HUDEP-2 (cell line): ENCODE data around the gene RAB11B.
"Not testable (repeated sequence)": the region's sequence is repeated elsewhere in the genome, so short reads cannot be mapped to it uniquely, and the experiment has no call there.

Experiments
- DNase-seq, 76 experiments: peaks; one replicate each; lab custom pipeline; 2025; ENCODE audit not compliant: unreplicated experiment in 76 of 76; lab: John Stamatoyannopoulos, UW

The RAB11B gene

GRCh38 chr19:8370176-8371010, 19.8 kb upstream of the RAB11B start:
- DNase-seq, result peak in 2 of 76 experiments; percentile 17 to 22

GRCh38 chr19:8371011-8371804, 19.0 kb upstream of the RAB11B start:
- peak in 69 of 76 experiments; percentile 29 to 83 (median 65) for DNase-seq

GRCh38 chr19:8373867-8374813, 16.0 kb upstream of the RAB11B start:
- DNase-seq, result peak in 62 of 76 experiments; percentile 18 to 76 (median 50)

GRCh38 chr19:8375766-8376165, 14.4 kb upstream of the RAB11B start:
- DNase-seq, result not testable (repeated sequence)

GRCh38 chr19:8376373-8376974, 13.7 kb upstream of the RAB11B start:
- DNase-seq, result not testable (repeated sequence)

GRCh38 chr19:8377598-8377997, 12.6 kb upstream of the RAB11B start:
- DNase-seq, result no peak

GRCh38 chr19:8379156-8379891, 10.8 kb upstream of the RAB11B start:
- DNase-seq, result not testable (repeated sequence)

GRCh38 chr19:8384569-8384968, 5.6 kb upstream of the RAB11B start:
- not testable (repeated sequence) for DNase-seq

- not testable (repeated sequence) for DNase-seq
Observed at GRCh38 chr19:8385103-8385502, 5.1 kb upstream of the RAB11B start.

- not testable (repeated sequence) for DNase-seq
Observed at GRCh38 chr19:8385566-8385965, 4.6 kb upstream of the RAB11B start.

- DNase-seq, result not testable (repeated sequence)
Observed at GRCh38 chr19:8386419-8386818, 3.7 kb upstream of the RAB11B start.

GRCh38 chr19:8386990-8387389, 3.2 kb upstream of the RAB11B start:
- DNase-seq, result no peak

- no peak for DNase-seq
Observed at GRCh38 chr19:8387688-8388611, 2.2 kb upstream of the RAB11B start.

- DNase-seq, result no peak
Observed at GRCh38 chr19:8388612-8388958, 1.6 kb upstream of the RAB11B start.

GRCh38 chr19:8390617-8390981, 439 bp downstream of the RAB11B start:
- DNase-seq, result peak in 75 of 76 experiments; percentile 29 to 100 (median 98)

GRCh38 chr19:8391198-8392016, 1.2 kb downstream of the RAB11B start:
- DNase-seq, result no peak

- DNase-seq, result no peak
Observed at GRCh38 chr19:8392017-8392591, 1.9 kb downstream of the RAB11B start.
